GM12872 (cell line): ENCODE data around the gene VSTM2L.

ENCODE experiments used
- CTCF ChIP-seq: IDR thresholded peaks from 3 replicates; pipeline ENCODE4 v1.5.1; 2011; ENCODE audit warnings: low read depth, mild to moderate bottlenecking, low read length, moderate library complexity; ENCODE audit not compliant: insufficient read depth

Gene VSTM2L

DNA sequence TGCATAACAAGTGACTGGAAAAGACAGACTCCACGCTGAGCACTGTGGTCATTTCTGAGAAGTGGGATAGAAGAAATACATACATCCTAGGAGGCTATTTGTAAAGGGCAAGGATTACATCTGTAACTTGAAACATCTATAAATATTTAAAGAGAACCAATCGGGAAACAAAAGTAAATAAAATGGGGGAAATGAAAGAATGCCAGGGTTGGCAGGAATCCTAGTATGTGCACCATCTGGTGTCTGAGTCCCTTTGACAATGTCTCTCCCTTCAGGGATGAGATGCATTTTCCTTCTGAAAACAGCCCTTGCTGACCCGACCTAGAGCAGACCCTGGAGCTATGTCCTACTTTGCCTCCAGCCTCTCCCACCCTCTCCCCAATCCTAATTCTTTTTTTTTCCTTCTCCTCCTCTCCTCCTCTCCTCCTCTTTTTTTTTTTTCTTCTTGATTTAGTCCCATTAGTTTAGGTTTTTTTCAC is 53.2 kb downstream of the VSTM2L start:
- TF ChIP-seq CTCF, result no peak

DNA sequence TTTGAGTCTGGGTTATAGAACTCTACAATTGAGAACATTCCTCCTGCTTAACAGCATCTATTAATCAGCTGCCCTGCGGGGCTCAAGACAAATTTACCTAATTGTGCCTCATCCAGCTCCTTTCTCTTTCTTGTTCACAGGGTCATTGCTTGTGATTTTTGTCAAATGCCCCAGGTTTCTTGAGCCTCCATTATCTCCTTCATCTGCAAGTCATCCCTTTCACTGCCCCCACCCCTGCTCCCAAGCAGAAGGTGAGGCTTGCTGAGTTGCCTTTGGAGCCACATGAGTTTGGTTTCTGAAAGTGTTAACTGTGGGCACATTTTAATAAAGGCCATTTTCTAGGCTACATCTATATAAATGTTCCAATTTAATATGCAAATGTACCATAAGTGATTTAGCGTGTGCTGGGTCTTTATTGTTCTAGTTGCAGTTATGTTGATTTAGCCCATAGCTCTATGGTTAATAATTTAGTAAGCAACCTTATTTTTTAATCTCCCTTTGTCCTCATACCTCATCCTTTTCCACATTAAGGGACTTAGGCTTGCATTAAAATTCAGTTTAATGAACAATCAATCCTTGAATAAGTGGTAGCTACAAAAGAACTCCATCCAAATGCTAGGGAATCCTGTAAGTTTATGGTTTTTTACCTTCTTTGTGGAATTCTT is 56.1 kb downstream of the VSTM2L start:
- TF ChIP-seq CTCF, result no peak

DNA sequence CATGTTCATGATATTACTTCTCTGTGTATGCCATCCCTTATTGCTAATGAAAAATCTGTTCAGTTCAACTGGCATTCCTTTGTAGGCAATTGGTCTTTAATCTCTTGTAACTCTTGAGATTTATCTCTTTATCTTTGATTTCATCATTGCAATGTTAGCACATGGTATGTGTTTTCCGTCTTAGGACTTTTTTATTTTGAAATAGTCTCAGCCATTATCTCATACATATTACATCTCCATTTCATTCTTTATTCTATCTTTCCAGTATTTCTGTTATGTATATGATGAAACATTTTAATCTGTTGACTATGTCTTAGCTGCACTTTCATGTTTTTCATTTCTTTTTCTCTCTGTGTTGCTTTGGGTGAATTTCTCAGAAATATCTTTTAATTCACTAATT is 58.1 kb downstream of the VSTM2L start:
- no peak for TF ChIP-seq CTCF

- TF ChIP-seq CTCF, result no peak
Observed at GRCh38 chr20:37968841-37969401, 66.0 kb downstream of the VSTM2L start.

DNA sequence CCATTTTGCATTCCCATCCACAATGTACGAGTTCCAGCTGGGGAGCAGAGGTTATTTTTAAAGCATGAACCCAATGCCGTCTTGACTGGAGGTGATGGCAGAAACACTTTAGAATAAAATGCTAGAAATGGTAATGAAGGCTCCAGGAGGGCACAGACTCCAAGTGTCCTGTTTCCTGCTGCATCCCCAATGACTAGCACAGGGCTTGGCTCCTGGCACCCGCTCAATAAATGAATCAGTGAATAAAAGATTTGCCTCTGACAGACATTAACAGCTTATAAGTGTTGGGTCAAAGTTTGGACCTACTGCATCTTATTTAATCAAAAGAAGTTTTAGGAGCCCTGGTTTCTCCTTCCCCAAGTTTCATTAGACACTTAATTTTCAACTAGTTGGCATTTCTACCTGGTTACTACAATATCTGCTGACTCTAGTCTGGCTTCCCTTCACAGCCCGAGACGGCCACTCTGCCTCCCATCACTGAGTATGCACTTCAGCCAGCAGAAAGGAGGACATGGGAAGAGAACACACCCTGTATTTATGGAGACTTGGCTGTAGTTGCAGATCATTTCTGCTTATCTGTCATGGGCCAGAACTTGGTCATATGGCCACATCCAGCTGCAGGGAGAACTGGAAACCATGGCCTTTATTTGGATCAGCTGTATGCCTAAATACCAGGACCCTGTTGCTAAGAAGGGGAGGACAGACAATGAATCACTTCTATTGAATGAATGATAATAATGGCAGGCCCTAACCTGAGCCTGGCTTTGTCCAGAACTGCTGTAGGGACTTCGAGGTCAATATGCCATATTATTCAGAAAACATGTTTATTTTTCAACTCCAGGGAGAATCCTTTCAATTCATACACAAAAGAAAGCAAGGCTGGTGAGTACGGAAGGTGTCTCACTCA is 67.3 kb downstream of the VSTM2L start:
- TF ChIP-seq CTCF, result no peak

GRCh38 chr20:37970856-37971245 is 67.9 kb downstream of the VSTM2L start:
- no peak for TF ChIP-seq CTCF

DNA sequence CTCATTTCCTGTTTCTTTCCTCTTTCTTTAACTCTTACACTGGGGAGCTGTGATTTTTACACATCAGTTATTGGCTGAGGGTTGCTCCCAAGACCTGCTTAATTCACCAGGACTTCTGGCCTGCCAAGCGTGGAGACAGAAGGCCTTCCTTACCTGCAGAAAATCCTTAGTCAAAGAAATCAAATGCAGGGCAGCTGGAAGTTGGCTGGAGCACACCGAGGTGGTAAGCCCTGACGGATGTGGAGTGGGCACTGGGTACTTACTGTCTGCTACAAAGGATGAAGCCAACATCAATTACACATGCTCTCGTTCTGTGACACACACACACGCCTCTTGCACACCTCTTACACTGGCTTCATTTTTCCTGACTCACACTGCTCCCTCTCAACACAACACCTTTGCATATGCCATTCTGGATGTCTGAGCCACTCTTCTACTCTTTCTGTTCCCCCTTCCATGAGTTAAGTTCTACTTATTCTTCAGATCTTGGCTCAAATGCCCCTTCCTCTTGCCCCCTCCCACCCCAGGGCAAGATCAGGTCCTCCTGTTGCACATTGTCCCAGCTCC is 68.7 kb downstream of the VSTM2L start:
- no peak for TF ChIP-seq CTCF
